ENCODE data around the gene RPS21. TPM values are rescaled to one million over a fixed set of nuclear protein-coding genes. Genes with fewer than 3 reads are reported as not detected.

Gene RPS21
- total RNA-seq, 4 donors from 2014 or later, result 819 to 3,701 (median 3,102) TPM

DNA sequence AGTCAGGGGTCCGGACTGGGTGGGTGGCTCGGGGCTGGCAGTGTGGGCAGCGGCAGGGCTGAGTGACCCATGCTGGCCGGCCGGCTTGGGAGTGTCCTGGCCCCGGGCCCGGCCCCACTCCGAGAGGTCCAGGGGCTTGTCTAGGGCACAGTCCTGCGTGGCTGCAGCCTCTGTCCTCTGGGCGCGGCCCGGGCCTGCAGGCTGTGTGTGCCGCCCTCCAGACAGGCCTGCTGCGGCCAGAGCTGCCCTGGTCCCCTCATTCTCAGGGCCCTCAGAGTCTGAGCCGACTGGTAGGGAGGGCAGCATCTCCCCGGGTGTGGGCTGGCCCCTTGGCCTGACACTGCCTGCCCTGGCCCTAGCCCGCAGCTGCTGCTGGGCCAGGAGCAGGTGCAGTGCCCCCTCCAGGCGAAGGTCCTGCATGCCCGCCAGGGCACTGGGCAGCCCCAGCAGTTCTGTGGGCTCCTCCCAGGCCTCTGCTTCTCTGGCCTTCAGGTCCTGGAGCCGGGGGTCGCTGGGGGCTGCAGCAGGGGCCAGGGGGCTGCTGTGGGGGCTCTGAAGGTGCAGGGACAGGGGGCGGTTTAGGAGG lies 27.1 kb downstream of the RPS21 start:
- no peak for DNase-seq
- Histone ChIP-seq H3K27ac (no peak overlapping the region), H3K4me3 (no peak overlapping the region), H3K4me1 (peaks cover 12 to 14% (median 12%) of the 10 kb centered on the region in 3 donors), H3K9me3 (no peaks in the 10 kb centered on the region), H3K27me3 (peaks cover 0 to 24% (median 0%) of the 10 kb centered on the region in 4 donors), H3K36me3 (no peaks in the 10 kb centered on the region)
- TF ChIP-seq, protein P1, sequence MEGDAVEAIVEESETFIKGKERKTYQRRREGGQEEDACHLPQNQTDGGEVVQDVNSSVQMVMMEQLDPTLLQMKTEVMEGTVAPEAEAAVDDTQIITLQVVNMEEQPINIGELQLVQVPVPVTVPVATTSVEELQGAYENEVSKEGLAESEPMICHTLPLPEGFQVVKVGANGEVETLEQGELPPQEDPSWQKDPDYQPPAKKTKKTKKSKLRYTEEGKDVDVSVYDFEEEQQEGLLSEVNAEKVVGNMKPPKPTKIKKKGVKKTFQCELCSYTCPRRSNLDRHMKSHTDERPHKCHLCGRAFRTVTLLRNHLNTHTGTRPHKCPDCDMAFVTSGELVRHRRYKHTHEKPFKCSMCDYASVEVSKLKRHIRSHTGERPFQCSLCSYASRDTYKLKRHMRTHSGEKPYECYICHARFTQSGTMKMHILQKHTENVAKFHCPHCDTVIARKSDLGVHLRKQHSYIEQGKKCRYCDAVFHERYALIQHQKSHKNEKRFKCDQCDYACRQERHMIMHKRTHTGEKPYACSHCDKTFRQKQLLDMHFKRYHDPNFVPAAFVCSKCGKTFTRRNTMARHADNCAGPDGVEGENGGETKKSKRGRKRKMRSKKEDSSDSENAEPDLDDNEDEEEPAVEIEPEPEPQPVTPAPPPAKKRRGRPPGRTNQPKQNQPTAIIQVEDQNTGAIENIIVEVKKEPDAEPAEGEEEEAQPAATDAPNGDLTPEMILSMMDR (IDR thresholded peaks at IDR 0.05), result no peak
- no peak for TF ChIP-seq POLR2A (IDR thresholded peaks at IDR 0.05)
- intact Hi-C loops (cut with DNase I), result no loop called here
- WGBS, 2 donors, result no CpG with 5 or more reads among the region's 22 CpGs

DNA sequence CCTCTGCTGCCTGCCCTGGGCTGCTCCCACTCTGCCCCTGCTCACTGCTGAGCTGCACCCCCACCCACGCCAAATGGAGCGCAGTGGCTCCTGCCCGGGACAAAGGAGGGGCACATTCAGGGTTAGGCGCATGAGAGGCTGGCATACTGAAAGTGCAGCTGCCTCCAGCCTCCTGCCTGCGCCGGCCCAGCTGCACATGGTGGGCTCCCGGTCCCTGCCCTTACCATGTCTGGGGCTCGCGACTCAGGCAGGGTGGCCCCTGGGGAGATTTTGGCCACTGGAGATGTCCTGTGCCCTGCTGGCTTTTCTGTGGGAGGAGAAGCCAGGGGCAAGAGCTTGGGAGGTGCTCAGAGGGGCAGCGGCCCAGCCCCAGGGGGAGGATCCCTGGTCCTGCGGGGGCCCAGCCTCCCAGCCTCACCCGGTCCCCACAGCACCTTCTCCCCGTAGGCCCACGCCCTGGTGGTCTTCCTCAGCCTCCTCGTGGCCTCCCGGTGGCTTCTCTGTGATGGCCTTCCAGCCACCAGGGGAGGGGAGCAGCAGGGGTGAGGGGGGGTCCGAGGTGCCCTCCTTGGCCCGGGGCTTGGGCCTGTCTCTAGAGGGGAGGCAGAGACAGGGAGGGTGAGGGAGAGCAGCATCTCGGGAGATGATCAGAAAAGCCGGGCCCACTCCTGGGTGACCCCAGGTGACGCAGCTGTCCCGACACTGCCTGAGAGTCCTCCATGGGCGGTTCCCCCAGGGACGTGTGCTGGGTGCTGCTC lies 28.6 kb downstream of the RPS21 start:
- intact Hi-C loops (cut with DNase I), result no loop called here
- WGBS, 2 donors, result 92% methylated on average over 5 of the region's 24 CpGs; no CpG with 5 or more reads in 1 of the 2 donors
- Histone ChIP-seq H3K27ac (no peak overlapping the region), H3K36me3 (no peaks in the 10 kb centered on the region), H3K4me3 (no peak overlapping the region), H3K4me1 (peaks cover 2 to 3% (median 3%) of the 10 kb centered on the region in 3 donors), H3K27me3 (peaks cover 0 to 24% (median 0%) of the 10 kb centered on the region in 4 donors), H3K9me3 (no peaks in the 10 kb centered on the region)
- no peak for TF ChIP-seq POLR2A (IDR thresholded peaks at IDR 0.05)
- TF ChIP-seq, protein P1 (IDR thresholded peaks at IDR 0.05), result no peak
- no peak for DNase-seq

DNA sequence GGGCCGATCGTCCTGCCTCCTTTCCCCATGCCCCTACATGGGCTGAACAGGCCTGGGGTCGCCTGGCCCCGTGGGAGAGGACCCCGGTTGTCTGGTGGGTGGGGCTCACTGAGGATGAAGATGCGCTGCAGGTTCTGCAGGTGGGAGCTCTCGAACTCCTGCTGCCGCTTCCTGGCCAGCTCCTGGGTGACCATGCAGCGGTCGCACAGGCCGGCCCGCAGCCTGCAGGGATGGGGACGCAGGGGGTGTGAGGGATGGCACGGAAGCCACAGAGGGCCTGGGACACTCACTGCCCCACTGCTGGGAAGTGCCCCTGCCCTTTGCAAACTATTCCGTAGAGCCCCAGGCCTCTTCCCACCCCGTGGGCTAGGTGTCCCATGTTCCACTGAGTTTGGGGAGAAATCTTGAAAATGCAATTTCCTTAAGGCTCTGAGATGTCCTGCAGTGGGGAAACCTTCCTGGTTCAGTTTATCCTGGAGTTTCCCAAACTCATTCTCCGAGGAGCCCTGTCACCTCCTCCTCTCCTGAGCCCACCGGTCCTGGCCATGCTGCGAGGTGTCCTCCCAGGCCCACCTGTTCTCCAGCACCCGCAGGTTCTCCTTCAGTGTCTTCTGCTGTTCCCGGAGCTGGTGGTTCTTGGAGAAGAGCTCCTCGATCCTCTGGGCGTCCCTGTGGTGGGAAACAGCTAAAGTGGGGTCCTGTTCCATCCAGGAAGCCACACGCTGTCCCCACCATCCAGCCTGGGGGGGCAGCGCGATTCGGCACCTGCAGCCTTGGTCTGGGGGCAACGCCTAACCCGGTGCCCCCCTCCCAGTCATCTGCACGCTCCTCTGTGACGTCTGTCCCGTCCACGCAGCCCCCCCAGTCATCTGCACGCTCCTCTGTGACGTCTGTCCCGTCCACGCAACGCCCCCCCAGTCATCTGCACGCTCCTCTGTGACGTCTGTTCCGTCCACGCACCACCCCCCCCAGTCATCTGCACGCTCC lies 30.0 kb downstream of the RPS21 start:
- H3K9me3 ChIP-seq, result no peaks in the 10 kb centered on the region
- H3K36me3 ChIP-seq, result no peaks in the 10 kb centered on the region
- WGBS, 2 donors, result 81 to 88% methylated on average over 26 to 31 of the region's 43 CpGs
- peaks cover 0 to 24% (median 0%) of the 10 kb centered on the region in 4 donors for H3K27me3 ChIP-seq
- no peak overlapping the region for H3K4me3 ChIP-seq
- H3K27ac ChIP-seq, result no peak overlapping the region
- DNase-seq, result no peak
- no peaks in the 10 kb centered on the region for H3K4me1 ChIP-seq
- intact Hi-C loops (cut with DNase I), result no loop called here
- TF ChIP-seq, protein P1 (IDR thresholded peaks at IDR 0.05), result no peak
- no peak for TF ChIP-seq POLR2A (IDR thresholded peaks at IDR 0.05)

DNA sequence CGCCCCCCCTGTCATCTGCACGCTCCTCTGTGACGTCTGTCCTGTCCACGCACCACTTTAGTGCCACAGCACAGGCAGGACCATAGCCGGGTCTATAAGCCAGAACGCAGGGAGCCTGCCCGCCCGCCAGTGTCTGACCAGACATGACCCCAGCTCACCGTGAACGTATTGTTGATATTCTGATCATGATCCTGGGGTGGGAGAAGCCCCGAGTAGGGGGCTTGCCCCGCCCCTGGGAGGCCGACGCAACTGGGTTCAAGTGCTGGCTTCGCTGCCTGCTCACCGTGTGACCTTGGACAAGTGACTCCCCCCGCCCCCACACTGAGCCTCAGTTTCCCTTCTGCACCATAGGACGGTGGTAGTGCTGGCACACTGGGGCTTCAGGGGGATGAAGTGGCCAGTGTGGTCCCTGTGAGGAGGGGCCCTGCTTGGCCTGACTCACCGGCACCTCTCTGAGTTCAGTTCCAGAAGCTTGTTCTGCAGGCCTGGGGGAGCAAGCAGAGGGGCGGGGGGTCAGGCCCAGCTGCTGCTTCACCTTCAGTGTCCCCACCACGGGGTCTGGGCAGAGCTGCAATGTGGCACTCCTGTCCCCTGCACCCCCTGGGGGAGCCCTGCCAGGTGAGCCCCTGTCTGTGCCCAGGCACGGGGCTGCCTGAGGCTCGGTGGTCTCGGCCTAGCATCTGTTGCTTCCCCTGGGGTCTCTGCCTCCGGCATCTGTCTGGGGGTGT lies 31.2 kb downstream of the RPS21 start:
- peaks cover 0 to 30% (median 0%) of the 10 kb centered on the region in 4 donors for H3K27me3 ChIP-seq
- 88% methylated on average over 9 of the region's 25 CpGs; no CpG with 5 or more reads in 1 of the 2 donors for WGBS, 2 donors
- H3K4me1 ChIP-seq, result no peaks in the 10 kb centered on the region
- H3K9me3 ChIP-seq, result no peaks in the 10 kb centered on the region
- H3K27ac ChIP-seq, result no peak overlapping the region
- no peaks in the 10 kb centered on the region for H3K36me3 ChIP-seq
- intact Hi-C loops (cut with DNase I), result no loop called here
- TF ChIP-seq, protein P1 (IDR thresholded peaks at IDR 0.05), result no peak
- no peak for TF ChIP-seq POLR2A (IDR thresholded peaks at IDR 0.05)
- H3K4me3 ChIP-seq, result no peak overlapping the region
- no peak for DNase-seq
